Stimulated activated CD4-positive, alpha-beta T cell treated with anti-CD3 and anti-CD28 coated beads, Interleukin-4, amount 100 ng/mL, for 1 hour (primary cell): ENCODE data around the gene SYNDIG1.

Source experiments
- DNase-seq: peaks from one replicate; pipeline ENCODE4 v3.0.0-alpha.2; 2020

The SYNDIG1 gene

GRCh38 chr20:24448170-24448569, 21.3 kb upstream of the SYNDIG1 start:
- DNase-seq, result no peak

GRCh38 chr20:24449026-24449720, 20.3 kb upstream of the SYNDIG1 start:
- DNase-seq, result no peak

GRCh38 chr20:24450177-24450576, 19.3 kb upstream of the SYNDIG1 start:
- no peak for DNase-seq

- DNase-seq, result no peak
These were observed 18.6 kb upstream of the SYNDIG1 start for GRCh38 chr20:24450624-24451376.

- no peak for DNase-seq
These were observed 18.0 kb upstream of the SYNDIG1 start for GRCh38 chr20:24451428-24451827.

GRCh38 chr20:24452016-24452415, 17.4 kb upstream of the SYNDIG1 start:
- DNase-seq, result no peak

DNA sequence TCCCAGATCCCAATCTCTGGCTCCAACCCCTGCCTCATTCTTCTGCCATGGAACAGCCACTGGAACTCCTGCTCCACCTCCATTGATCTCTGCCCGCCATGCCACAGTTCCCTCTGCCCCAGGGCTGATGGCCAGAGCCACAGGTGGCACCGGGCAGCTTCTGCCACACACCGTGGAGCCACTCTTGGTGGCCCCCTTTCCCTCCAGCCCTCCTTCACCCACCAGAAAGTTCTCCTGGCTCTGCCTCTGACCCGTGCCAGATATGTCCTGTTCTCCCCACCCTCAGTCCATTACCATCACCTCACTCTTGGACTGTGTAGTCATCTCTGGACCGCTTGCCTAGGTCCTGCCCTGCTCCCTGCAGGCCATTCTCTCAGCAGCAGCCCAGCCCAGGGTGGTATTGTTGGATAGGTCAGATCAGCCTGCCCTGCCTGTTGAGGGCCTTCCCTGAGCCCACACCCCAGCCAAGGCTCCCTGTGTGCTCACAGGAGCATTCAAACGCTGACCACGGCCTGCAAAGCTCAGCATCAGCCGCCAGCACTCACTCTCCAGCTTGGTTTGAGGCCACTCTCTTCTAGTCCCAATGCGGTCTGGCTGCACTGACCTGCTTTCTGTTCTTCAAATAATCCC, 16.8 kb upstream of the SYNDIG1 start:
- no peak for DNase-seq

GRCh38 chr20:24453869-24454268, 15.6 kb upstream of the SYNDIG1 start:
- DNase-seq, result no peak

GRCh38 chr20:24455081-24455480, 14.3 kb upstream of the SYNDIG1 start:
- DNase-seq, result no peak

GRCh38 chr20:24456398-24456781, 13.0 kb upstream of the SYNDIG1 start:
- DNase-seq, result no peak

- DNase-seq, result no peak
These were observed 11.0 kb upstream of the SYNDIG1 start for GRCh38 chr20:24458436-24458835.

- no peak for DNase-seq
These were observed 9.7 kb upstream of the SYNDIG1 start for GRCh38 chr20:24459733-24460132.

GRCh38 chr20:24460712-24461111, 8.7 kb upstream of the SYNDIG1 start:
- DNase-seq, result no peak

DNA sequence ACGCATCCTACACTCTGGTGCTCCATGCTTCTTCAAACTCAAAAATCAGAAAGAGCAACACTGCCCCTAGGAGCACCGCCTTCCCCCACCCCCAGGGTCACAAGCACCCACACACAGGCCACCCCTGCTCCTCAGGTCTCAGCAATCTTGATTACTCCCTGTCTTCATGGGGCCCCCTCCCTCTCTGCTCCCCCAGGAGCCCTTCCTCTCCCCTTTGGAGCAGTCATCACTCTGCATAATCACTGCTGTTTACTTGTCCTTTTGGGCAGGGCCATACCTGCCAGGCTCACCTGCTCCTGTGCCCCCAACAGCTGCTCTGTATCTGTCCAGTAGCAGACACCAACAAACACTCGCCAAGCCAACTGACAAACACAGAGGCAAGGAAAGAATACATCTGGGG, 7.6 kb upstream of the SYNDIG1 start:
- DNase-seq, result no peak

DNA sequence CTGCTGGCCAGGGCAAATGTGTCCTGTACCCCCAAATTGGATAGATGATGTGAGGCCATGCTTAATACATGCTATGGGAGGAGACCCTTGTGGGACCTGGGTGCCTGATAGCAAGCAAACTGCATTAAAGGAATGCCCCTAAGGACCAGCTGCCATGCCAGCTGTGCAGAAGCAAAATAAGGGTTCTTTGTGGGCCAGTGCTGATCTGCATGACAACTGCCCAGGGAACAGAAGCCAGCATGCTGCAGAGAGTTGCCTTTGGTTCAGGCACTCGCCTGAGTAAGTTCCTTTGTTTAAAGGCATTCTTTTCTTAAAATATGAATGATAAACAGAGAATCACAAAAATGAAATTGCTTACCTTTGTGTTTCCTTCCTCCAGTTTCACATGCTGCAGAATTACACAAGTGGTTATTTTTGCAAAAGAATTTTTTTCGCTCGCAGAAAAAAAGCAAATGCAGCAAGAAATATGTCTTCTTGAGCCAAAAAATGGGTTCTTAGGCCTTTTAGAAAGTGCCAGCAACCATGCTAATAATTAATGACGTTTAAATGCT, 6.9 kb upstream of the SYNDIG1 start:
- no peak for DNase-seq

DNA sequence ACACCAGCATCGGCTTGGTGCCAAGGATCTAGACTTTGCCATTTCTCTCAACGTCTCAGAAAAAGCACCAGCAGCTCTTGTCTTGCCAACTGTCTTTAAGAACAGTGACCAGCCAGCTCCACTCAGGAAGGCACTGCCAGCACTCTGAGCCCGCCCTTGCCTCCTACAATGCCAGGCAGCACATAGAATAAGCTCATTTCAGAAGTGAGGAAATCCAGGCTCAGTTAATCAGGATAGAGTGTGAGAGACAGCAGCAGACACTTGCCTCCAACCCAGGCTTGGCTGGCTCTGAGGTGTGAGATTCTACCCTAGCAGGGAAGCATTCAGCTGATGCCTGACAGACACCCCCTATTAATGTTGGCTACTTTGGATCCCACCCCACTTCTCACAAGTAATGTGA, 4.3 kb upstream of the SYNDIG1 start:
- no peak for DNase-seq

DNA sequence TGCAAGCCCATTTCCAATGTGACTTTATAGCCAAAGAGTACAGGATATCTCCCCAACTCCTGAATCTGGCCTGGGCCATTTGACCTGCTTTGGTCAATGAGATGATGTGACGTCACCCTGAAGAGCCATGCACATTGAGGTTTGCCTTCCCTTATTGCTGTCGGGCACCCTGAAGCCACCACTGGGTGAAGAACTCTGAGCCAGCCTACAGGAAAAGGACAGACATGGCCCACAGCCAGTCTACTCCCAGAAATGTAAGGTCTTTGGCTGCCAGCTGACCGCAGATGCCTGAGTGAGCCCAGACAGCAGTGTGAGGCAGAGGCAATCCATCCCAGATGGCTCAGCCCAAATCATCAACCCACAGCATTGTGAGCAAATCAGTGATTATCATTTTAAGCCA, 3.7 kb upstream of the SYNDIG1 start:
- DNase-seq, result no peak

GRCh38 chr20:24468401-24469115, 871 bp upstream of the SYNDIG1 start:
- no peak for DNase-seq

DNA sequence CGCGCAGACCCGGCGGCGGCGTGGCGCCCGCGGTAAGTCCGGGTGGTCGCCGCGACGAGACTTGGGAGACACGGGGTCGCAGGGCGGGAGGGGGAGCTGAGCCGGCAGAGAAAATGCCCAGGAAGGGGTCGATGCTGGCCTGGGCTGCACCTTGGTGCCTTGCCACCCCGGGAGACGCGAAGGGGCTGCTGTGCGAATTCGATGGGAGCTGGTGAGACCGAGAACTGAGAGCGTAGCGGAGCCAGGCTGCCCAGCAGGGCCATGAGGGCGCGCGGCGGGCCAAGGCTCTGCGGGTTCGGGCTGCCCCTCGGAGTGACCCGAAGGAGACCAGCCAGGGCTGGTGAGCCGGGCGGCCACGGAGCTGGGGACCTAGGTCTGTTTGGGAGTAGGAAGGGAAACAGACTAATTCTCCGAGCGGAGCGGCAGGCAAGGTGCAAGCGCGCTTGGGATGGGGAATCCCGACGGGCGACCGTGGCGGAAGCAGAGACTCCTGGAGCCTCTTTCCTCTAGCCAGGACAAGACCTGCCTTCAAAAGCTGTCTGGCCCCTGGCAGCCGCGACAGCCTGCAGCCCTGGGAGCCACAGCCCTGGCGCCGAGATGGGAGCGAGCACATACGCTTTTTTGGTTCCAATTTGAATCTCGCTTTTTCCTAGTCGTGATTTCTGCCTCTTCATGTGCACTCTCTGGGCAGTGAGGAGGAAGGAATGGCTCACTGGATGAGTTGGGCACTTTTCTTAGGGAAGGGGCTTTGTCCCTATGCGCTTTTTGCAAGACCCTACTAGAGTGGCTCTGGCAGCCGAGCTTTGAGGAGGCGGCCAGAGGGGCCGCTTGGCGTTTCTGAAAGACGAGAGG, 691 bp downstream of the SYNDIG1 start:
- DNase-seq, result no peak

GRCh38 chr20:24470746-24471582, 1.5 kb downstream of the SYNDIG1 start:
- no peak for DNase-seq

- DNase-seq, result no peak
These were observed 3.0 kb downstream of the SYNDIG1 start for GRCh38 chr20:24472426-24472825.
